Umbilical cord (tissue), 2 donors: ENCODE results near the gene HYLS1. TPM values are rescaled to one million over a fixed set of nuclear protein-coding genes. Genes with fewer than 3 reads are reported as not detected.
A peak's percentile ranks its signal among the peaks of the same experiment; 100 is the strongest.
"Not testable (repeated sequence)": the region's sequence is repeated elsewhere in the genome, so short reads cannot be mapped to it uniquely, and the experiment has no call there.

Experiments
- DNase-seq: peaks from one replicate; pipeline ENCODE4 v3.0.0-alpha.2; 2015; ENCODE audit warnings: low spot score
- total RNA-seq: library from RNA; depleted of rRNA; stranded (reverse); fragments of >200 nt; gene quantifications from one replicate; pipeline ENCODE4 v1.2.3, GENCODE V29; 2014; ENCODE audit warnings: low replicate concordance; ENCODE audit not compliant: insufficient read depth

HYLS1 gene
- total RNA-seq, 1 donor from 2014 or later: 12.8 TPM

GRCh38 chr11:125902927-125903710, 15.7 kb downstream of the HYLS1 start, which contains the start of gene PUS3:
TSS of gene PUS3 (minus strand) at chr11:125903206. CDS start at chr11:125896284, 6,922 bp downstream.
- peak; percentile 93 for DNase-seq

GRCh38 chr11:125903711-125904659, 16.5 kb downstream of the HYLS1 start, which contains the start of gene DDX25:
TSS of gene DDX25 (plus strand) at chr11:125904508. CDS start at chr11:125904518, 10 bp downstream.
- DNase-seq: peak; percentile 18

GRCh38 chr11:125904678-125905077, 17.2 kb downstream of the HYLS1 start:
- no peak for DNase-seq

GRCh38 chr11:125910226-125910849, 22.9 kb downstream of the HYLS1 start:
- DNase-seq: no peak

- not testable (repeated sequence) for DNase-seq
Measured at GRCh38 chr11:125914601-125915000, 27.1 kb downstream of the HYLS1 start.

- no peak for DNase-seq
Measured at GRCh38 chr11:125916683-125917347, 29.3 kb downstream of the HYLS1 start.

- no peak for DNase-seq
Measured at GRCh38 chr11:125918140-125918840, 30.8 kb downstream of the HYLS1 start.

- no peak for DNase-seq
Measured at GRCh38 chr11:125921042-125921441, 33.6 kb downstream of the HYLS1 start.

- DNase-seq: no peak
Measured at GRCh38 chr11:125922156-125922555, 34.7 kb downstream of the HYLS1 start.

- DNase-seq: peak; percentile 85
Measured at GRCh38 chr11:125923012-125923579, 35.6 kb downstream of the HYLS1 start.

- DNase-seq: no peak
Measured at GRCh38 chr11:125923633-125924032, 36.2 kb downstream of the HYLS1 start.

GRCh38 chr11:125924384-125925007, 37.0 kb downstream of the HYLS1 start:
- no peak for DNase-seq

- peak; percentile 18 for DNase-seq
Measured at GRCh38 chr11:125925247-125925740, 37.8 kb downstream of the HYLS1 start.

- DNase-seq: no peak
Measured at GRCh38 chr11:125925804-125926203, 38.3 kb downstream of the HYLS1 start.

- DNase-seq: no peak
Measured at GRCh38 chr11:125926682-125927081, 39.2 kb downstream of the HYLS1 start.

- no peak for DNase-seq
Measured at GRCh38 chr11:125929445-125930075, 42.1 kb downstream of the HYLS1 start.

GRCh38 chr11:125930076-125930450, 42.6 kb downstream of the HYLS1 start:
- DNase-seq: no peak

GRCh38 chr11:125931116-125931515, 43.6 kb downstream of the HYLS1 start:
- DNase-seq: no peak

- DNase-seq: peak; percentile 35
Measured at GRCh38 chr11:125931668-125932067, 44.2 kb downstream of the HYLS1 start.
